ENCODE results near the gene ZNF507.

- TF ChIP-seq BACH2 (CRISPR knock-in tag; IDR thresholded peaks at IDR 0.05; ENCODE audit: borderline replicate concordance), result no peak
- no peak for TF ChIP-seq ARNTL (CRISPR knock-in tag; IDR thresholded peaks at IDR 0.05; ENCODE audit: borderline replicate concordance, low read depth)
- TF ChIP-seq ZNF70 (CRISPR knock-in tag; IDR thresholded peaks at IDR 0.05), result no peak
- TF ChIP-seq, protein P1, sequence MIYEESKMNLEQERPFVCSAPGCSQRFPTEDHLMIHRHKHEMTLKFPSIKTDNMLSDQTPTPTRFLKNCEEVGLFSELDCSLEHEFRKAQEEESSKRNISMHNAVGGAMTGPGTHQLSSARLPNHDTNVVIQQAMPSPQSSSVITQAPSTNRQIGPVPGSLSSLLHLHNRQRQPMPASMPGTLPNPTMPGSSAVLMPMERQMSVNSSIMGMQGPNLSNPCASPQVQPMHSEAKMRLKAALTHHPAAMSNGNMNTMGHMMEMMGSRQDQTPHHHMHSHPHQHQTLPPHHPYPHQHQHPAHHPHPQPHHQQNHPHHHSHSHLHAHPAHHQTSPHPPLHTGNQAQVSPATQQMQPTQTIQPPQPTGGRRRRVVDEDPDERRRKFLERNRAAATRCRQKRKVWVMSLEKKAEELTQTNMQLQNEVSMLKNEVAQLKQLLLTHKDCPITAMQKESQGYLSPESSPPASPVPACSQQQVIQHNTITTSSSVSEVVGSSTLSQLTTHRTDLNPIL (CRISPR knock-in tag; IDR thresholded peaks at IDR 0.05; ENCODE audit: low read depth), result no peak
- TF ChIP-seq CSRNP3 (CRISPR knock-in tag; IDR thresholded peaks at IDR 0.05), result no peak
- TF ChIP-seq RARB (CRISPR knock-in tag; IDR thresholded peaks at IDR 0.05), result no peak
- TF ChIP-seq PPARA (CRISPR knock-in tag; IDR thresholded peaks at IDR 0.05; ENCODE audit: borderline replicate concordance), result no peak
- TF ChIP-seq GLIS3 (CRISPR knock-in tag; IDR thresholded peaks at IDR 0.05), result no peak
- no peak for TF ChIP-seq TOX (CRISPR knock-in tag; IDR thresholded peaks at IDR 0.05; ENCODE audit: borderline replicate concordance)
- no peak for TF ChIP-seq PATZ1 (CRISPR knock-in tag; IDR thresholded peaks at IDR 0.05; ENCODE audit: borderline replicate concordance)
- TF ChIP-seq ZFP30 (CRISPR knock-in tag; IDR thresholded peaks at IDR 0.05), result no peak
- TF ChIP-seq ESRRG (CRISPR knock-in tag; IDR thresholded peaks at IDR 0.05), result no peak
- no peak for TF ChIP-seq ZNF565 (CRISPR knock-in tag; conservative IDR thresholded peaks at IDR 0.05; ENCODE audit: low read depth)
Measured at GRCh38 chr19:32311371-32311770, 34.0 kb upstream of the ZNF507 start.

Measured in SK-N-SH treated with all-trans-retinoic acid at 6 μM for 48 hours (cell line).